NCI-H187 (cell line): ENCODE results near the gene STK24.

ENCODE experiments used
- DNase-seq, 2 experiments: peaks; one replicate each; lab custom pipeline; 2025; lab: John Stamatoyannopoulos, UW

STK24 gene

DNA sequence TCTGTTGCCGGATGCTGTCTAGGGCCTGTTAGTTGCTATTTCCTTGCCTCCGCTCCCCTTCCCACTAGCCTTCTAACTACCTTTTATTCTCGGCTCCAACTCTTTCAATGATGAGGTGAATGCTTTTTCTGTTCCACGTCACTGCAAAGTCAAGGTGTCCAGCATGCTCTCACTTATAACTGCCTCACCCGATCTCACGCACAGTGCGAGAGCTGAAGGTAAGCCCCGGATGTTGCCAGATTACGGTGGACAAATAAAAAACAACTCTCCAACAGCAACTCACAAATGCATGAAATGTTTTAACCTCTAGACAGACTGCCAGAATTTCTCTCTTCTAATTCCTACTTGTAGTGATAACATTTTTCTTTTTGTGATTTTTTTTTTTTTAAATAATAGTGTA lies 169.9 kb downstream of the STK24 start:
- peak; percentile 55 to 59 for DNase-seq

DNA sequence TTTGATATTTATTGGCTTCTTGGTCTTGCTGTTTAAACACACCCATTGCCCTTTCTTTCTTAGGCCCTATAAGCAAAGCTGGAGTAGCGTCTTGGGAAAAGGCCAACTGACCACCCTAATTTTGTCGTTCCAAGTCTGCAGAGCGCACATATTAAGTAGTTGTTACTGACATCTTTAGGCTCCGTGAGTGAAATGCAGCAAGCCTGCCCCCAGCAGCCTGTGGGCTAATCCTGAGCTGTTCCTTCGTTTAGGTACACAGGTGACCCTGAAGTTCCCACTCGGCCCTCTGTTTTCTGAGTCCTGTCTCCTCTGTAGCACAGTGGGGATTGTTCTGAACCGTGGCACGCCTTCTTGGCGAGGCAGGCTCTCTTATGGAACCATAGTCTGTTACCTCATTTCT lies 170.5 kb downstream of the STK24 start:
- DNase-seq = no peak

DNA sequence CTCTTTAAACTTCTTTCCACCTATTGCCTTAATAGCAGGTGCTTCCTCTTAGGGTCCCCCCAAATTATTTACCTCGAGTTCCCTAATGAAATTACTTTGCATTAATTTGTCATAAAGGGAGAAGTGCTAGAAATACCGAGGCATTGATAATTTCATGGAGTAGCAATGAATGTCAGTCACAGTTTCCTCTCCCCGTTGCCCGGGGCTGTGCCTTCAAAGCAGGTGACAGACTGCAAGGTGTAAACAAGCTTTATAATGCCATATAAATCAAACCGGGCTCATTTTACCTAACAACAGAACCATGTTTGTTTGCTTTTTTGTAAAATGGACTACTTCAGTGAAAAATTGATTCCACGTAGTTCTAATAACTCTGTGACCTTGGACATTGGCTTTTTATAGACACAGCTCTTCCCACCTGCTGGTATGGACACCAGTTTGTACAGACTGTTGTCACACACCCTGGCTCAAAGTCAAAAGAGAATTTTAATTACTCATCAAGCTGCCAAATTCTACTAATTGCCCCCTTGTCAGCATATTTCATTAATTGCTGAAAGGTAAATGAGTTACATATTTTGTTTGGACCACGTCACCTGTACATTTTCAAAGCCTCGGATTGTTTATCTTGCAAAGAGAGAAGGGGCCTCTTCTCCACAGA lies 171.1 kb downstream of the STK24 start:
- DNase-seq = peak in 1 of 2 experiments; percentile 55

DNA sequence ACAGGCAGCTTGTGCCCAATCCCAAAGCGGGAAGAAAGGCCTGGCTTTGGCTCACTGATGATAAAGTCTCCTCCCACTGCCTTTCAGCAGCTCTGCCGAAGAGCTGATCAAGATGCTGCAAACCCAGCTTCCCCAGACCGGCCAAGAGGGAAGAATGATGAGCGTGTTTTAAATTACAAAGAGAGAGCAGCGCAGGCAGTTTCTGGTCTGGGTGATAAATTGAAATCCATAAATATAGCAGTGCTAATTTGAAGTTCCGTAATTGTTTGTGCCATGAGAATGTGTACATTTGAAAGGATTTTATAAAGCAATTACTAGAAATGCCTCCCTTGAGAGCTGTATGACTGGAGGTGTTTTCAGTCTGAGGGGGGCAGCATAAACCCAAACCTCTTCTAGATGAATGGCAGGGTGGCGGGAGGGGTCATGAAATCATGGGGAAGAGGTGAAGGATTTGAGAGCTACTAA lies 171.8 kb downstream of the STK24 start:
- peak; percentile 74 to 94 for DNase-seq

DNA sequence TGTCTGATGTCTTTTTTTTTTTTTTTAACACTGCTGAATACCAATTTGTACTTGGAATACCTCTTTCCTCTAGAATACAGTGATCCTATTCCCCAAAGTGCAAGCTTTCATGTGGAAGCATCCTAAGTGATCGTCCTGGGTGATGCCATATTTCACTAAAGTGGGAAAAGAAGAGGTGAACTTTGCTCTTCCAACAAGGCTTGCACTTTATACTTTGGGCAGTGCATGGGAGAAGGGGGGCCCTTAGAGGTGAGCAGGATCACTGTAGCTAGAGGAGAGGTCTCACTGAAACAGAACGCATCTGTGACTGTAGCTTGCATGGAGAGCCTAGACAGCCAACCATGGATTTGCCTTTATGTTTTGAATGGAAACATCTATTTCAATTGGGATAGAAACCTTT lies 173.8 kb downstream of the STK24 start:
- no peak for DNase-seq

DNA sequence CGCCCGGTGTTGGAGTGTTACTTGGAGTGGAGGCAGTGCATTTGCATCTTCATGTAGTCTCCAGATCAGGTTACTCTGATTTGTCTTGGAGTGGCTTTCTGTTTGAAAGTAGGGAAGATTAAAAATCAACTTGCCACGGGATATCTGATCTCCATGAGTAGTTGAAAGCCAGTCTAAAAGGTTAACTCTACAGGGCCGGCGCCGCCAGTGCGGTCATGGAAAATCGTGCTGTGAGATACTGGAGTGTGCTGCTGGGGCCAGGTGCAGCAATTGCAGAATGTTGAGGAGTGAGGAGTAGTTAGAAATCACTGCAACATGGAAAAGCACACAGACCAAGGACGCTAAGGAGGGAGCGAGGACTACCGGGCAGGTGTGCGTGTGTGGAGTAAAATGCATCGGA lies 175.0 kb downstream of the STK24 start:
- peak; percentile 95 to 98 for DNase-seq

DNA sequence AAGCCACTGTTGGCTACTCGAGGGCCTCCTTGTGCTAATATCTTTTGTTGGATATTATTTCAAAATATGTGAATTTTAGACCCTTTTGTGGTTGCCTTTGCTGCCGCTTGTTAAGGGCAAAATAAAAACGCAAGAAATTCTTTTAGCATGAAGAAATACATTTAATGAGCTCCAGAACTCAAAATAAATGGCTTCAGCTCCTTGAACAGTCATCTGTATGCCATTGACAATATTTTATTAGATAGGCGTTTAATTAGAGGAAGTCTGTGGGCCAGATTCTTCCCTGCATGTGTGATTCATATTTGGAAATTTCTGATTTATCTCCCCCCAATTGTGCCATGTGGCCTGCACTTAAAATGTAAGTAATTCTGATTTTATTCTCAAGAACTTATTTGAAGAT lies 177.2 kb downstream of the STK24 start:
- DNase-seq = no peak

DNA sequence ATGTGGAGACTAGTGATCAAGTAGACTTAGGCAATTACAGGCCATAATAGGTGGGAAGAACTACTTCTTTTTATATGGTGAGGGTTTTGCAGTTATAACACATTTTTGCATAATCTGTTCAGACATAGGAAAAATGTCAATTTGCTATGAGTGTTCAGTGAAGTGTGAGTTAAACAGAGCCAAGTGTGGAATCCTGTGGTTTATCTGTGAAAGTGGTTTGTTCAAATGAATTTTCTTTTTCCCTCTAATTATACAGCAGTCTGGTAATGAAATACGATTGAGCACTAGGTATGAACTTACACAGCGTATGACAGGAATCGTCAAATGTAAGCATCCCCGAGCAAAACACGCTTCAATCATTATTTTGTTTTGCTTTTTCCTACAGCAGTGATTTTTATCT lies 178.3 kb downstream of the STK24 start:
- no peak for DNase-seq

DNA sequence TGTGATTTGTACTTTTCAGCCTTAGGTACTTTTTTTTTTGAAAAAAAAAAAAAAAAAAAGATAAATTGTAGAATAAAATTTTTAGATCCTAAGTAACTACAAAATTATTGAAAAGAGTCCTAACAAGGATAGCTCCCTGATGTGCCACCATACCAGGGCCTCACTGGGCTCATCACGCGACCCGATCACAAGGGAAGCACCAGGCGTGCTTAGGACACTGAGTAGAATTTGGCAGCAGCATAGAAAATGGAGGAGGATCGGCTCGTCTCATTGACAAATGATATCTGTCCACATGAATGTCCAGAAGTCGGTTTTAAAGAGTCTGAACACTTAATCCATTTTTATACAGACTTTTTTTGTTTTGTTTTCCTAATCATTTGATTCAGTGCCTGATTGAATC lies 179.0 kb downstream of the STK24 start:
- no peak for DNase-seq

DNA sequence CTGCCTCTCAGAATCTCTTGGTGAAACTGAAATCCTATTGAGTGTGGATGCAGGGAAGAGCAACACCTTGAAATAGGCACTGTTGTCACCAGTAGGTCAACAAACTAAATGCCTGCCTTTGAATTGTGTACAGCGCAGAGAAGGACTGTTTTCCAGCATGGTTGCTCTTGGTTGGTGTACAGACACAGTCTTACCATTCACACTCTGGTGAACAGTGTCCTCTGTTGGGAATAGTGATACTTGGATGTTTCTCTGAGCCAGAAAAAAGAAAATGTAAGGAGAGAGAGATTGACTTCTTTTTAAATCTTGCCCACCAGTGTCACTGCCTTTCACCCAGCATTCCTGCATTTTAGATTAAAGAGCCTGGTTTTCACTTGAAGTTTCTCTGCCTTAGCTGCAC lies 179.7 kb downstream of the STK24 start:
- no peak for DNase-seq

DNA sequence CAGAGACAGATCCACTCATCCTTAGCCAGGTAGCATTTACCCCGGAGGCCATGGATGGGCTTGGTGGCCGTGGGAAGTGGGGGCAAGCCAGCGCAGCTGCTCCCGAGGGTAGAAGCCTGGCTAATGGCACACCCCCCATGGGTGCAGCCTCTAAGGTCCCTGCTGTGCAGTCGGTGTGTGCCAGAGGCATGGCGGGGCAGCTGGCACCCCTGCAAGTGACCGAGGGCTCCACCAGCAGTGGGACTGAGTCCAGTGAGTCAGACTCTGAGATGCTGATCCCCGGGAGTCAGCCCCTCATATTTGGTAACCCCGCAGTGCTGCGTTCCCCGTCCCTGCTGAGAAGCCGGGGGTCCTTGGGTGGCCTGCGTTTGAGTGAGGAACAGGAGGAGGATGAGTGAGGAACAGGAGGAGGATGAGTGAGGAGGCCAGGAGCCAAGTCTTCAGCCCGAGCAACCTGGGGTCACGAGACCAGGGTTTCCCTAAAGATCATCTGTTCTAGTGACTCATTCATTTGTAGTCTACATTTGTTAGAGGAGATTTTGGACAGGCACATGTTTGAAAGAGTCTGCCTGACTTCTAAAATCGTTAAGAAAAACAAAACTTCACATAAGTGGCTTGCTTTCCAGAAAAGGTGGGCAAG lies 180.7 kb downstream of the STK24 start:
- DNase-seq = no peak
